Activated CD4-positive, CD25-positive, alpha-beta regulatory T cell treated with anti-CD3 and anti-CD28 coated beads, Interleukin-2, amount 50 U/mL, for 72 hours (primary cell): Measurements from ENCODE around the gene SETDB2.

Experiments used
- DNase-seq: peaks from one replicate; pipeline ENCODE4 v3.0.0; 2021

Gene SETDB2

GRCh38 chr13:49443704-49444523, at the start of gene SETDB2, which contains the start of gene CAB39L:
SETDB2 (plus strand) TSS chr13:49444274; CDS start chr13:49451894, 7,620 bp downstream.
CAB39L (minus strand) TSS chr13:49444064; CDS start chr13:49382910, 61,154 bp downstream.
- peak; percentile 97 for DNase-seq

- no peak for DNase-seq
Observed at GRCh38 chr13:49395451-49395865, 48.6 kb upstream of the SETDB2 start.

DNA sequence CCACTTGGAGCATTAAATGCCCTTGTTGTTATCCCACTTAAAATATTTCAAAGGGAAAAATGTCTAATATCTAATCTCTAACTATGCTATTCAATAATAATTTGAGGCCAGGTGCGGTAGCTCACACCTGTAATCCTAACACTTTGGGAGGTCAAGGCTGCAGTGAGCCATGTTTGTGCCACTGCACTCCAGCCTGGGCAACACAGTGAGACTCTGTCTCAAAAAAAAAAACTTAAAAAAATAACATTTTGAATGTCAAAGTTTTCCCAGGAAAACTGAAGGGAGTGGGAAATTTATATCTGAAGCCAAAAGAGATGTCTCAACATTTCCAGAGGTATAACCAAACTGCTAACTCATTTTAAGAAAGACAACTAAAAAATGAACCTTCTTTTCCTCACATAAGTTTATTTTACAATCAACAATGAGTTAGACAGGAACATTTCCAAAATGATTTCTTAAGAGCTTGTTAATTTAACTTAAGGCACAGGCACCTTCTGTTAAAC, 48.1 kb upstream of the SETDB2 start:
- DNase-seq = no peak

DNA sequence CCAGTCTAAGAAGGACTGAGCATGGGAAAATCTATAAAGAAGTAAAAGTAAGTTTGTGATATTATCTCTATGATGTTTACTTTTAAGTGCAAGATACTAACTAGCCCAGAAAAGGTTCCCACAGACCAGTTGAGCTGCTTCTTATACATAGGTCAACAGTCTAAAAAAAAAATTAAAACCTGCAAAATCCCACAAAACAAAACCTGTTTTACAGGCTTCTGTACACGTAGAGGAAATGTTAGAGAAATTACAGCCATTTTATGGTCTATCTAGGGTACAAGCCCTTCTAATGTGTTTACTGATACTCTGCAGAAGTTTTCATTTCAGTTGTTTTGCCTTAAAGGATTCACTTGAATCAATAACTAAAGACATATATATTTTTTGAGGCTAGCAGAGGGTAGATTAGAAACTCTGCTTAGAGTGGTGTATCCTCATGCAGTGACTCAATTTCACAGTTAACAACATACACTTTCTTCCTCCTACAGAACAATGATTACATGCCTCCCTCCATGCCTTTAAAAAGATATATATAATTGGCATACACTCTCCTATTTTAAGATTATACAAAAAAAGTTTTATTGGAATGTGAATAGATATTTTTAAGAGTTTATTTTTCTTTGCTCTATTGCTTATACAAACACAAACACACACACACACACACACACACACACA, 44.1 kb upstream of the SETDB2 start:
- no peak for DNase-seq

- no peak for DNase-seq
Observed at GRCh38 chr13:49400755-49401659, 43.1 kb upstream of the SETDB2 start.

- DNase-seq = no peak
Observed at GRCh38 chr13:49403996-49404702, 39.9 kb upstream of the SETDB2 start.

DNA sequence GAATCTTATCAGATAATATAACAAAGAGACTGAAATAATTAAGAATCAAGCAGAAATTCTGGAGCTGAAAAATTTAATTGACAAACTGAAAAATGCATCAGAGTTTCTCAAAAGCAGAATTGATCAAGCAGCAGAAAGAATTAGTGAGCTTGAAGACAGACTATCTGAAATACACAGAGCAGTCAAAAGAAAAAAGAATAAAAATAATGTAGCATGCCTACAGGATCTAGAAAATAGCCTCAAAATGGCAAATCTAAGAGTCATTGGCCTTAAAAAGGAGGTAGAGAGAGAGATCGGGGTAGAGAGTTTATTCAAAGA, 39.4 kb upstream of the SETDB2 start:
- no peak for DNase-seq

DNA sequence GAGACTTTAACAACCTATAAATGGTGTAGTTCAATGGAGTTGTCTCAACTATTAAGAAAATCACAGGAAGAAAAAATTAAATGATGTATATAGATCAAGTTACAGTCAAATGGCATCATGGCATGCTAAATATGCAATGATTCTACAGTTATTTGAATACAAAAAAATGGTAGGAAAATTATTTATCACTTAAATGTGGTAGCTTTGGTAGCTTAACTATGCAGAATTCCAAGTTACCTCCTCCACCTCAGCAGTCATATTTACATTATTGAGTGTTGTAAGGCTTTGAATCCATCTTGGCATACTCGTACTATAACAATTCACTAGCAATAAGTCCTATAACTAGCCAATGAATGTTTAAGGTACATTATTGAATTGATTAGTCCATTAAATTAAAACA, 37.0 kb upstream of the SETDB2 start:
- no peak for DNase-seq

- DNase-seq = no peak
Observed at GRCh38 chr13:49407936-49408335, 36.1 kb upstream of the SETDB2 start.

DNA sequence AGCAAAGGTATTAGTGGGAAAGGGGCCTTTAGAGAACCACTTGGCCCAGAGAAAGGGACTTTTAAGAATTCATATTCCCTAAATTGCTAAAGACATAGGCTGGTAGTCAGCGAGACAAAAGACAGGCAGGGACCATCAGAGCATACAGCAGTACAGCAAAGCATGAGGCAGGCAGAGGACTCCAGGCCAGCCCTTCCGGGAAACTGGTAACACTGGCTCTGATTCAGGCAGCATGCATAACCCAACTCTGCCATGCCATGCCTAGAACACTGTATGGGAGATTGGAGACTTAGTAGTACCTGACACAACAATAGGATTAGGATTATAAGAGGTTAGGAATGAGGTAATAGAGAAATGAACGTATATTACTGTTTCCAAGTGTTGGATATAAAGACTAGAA, 35.1 kb upstream of the SETDB2 start:
- DNase-seq = no peak

- no peak for DNase-seq
Observed at GRCh38 chr13:49410006-49410405, 34.1 kb upstream of the SETDB2 start.

- DNase-seq = no peak
Observed at GRCh38 chr13:49410477-49410876, 33.6 kb upstream of the SETDB2 start.

DNA sequence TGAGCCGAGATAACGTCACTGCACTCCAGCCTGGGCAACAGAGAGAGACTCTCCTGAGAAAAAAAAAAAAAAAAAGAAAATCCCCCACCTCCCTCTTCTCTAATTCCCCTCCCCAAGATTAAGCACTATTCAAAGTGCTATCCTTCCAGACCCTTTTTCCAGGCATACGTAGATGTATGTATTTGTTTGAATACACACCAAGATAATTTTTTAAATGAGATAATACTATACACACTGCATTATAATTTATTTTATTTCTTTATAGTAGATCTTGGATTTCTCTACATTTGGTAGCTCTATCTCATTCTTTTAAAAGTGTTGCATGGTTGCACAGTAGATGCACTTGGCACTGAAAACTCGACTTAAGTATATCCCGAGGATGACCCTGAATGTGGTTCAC, 32.7 kb upstream of the SETDB2 start:
- no peak for DNase-seq

DNA sequence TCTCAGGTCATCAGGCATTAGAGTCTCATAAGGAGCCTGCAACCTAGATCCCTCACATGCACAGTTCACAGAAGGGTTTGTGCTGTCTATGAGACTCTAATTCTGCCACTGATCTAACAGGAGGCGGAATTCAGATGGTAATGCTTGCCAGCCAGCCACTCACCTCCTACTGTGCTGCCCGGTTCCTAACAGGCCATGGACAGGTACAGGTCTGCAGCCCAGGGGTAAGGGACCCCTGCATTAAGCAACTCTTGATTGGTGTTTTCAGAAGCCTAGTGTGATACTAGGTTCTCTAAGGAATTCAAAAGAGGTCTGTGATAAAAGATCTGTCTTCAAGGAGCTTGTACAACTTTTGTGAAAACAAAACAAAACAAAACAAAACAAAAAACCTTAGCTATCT, 31.3 kb upstream of the SETDB2 start:
- no peak for DNase-seq

DNA sequence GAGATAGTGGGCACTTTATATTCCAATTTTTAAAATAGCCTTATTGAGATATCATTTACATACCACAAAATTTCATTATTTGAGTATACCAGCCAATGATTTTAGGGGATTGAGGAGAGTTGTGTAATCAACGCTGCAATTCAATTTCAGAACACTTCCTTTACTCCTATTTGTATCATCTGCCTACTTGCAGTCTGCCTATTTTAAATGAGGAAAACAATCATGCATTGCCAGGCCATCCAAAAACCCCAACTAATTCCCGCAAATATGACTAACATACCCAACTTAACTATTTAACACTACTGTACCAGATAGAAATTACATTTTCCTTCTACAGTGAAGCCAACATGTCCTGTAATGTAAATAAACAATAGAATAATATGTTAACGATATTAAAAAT, 26.9 kb upstream of the SETDB2 start:
- DNase-seq = no peak

DNA sequence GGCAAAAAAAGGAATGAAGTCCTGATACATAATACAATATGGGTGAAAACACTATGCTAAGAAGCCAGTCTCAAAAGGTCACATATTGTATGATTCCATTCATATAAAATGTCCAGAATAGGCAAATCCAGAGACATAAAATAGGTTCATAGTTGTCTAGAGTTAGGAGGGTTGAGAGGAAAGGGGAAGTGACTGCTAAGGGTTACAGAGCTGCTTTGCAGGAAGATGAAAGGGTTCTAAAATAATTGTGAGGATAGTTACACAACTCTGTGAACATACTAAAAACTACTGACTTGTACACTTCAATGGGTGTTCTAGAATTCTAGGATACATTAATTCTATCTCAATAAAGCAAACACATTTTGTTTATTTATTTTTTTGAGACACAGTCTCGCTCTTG, 25.9 kb upstream of the SETDB2 start:
- DNase-seq = no peak

- DNase-seq = no peak
Observed at GRCh38 chr13:49419276-49419675, 24.8 kb upstream of the SETDB2 start.

GRCh38 chr13:49421391-49421790, 22.7 kb upstream of the SETDB2 start:
- DNase-seq = no peak

DNA sequence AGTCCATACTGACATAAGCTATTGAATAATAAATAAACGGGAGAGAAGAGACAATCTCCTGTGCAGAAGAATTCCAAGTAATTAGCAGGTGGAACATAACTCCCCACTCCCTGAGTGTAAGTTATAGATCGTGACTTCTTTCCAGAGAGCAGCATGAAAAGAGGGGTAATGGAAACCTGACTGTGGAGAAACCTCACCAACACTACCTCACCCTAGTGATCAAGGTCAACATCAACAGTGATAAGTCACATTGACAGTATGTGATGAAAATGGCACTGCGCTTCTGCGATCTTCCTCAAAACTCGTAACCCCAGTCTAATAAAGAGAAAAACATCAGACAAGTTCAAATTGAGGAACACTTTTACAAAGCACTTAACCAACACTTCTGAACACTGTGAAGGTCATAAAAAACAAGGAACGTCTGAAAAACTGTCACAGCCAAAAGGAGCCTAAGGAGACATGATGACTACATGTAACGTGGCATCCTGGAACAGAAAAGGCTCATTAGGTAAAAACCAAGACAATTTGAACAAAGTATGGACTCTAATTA, 20.0 kb upstream of the SETDB2 start:
- no peak for DNase-seq

DNA sequence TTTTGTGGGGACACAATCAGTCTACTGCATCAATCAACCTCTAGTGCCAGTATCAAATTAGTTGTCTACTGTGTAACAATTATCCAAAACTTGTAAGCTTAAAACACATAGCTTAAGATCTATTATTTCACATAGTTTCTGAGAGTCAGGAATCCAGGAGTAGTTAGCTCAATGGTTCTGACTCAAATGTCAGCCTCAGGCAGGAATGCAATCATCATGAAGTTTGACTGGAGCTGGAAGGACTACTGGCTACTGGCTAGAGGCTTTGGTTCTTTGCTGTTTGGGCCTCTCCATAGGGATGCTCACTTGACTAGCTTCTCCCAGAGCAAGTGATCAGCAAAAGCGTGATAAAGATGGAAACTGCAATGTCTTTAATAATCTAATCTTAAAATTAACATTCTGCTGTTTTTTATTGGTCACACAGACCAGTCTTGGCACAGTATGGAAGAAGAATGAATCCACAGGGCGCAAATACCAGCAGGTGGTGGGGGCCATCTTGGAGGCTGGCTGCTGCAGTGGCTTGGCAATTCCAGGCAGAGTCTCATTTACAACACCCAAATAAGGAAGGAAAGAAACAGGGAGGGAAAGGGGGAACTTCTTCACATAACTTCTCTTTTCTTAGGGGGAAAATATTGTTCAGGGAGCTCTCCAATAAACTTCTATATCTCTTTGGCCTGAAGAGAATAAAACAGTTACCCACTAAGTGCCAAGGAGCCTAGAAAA, 15.9 kb upstream of the SETDB2 start:
- DNase-seq = no peak

GRCh38 chr13:49429121-49429520, 15.0 kb upstream of the SETDB2 start:
- no peak for DNase-seq

DNA sequence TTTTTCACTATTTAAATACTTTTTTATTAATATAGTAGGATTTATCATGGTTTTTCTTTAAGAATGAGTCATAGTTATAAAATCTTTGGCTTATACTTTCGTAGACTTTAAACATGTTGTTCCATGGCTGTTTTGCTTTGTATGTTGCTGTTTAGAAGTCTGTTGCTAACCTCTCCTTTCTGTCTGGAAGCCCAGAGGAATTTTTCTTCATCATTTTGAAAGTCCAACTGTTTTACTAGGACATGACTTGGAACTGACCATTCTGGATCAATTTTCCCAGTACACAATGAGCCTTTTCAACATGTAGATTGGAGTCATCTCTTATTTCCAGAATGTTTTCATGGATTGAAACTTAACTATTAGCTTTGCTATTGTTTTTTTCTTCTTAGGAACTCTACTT, 8.1 kb upstream of the SETDB2 start:
- no peak for DNase-seq
